Omental fat pad (tissue), 4 donors: ENCODE measurements around the gene LYSMD1. TPM values are rescaled to one million over a fixed set of nuclear protein-coding genes. Genes with fewer than 3 reads are reported as not detected.
A peak's percentile ranks its signal among the peaks of the same experiment; 100 is the strongest.

Experiments
- ATAC-seq: fragments of 150-250 bp; one replicate; pipeline ENCODE4 v1.9.1; 2016; ENCODE audit warnings: mild to moderate bottlenecking, moderate library complexity; ENCODE audit not compliant: low FRiP score
- DNase-seq: peaks from one replicate; pipeline ENCODE4 v3.0.0-alpha.2; 2019; ENCODE audit warnings: low spot score
- CTCF ChIP-seq, 3 donors: fragments of 450-650 bp; IDR thresholded peaks; one replicate each; pipeline ENCODE4 v1.5.1; 2016 to 2017; ENCODE audit warnings: antibody characterized with exemption in 3 of 3, mild to moderate bottlenecking in 3 of 3, moderate library complexity in 2 of 3
- total RNA-seq, 4 donors: library from RNA; depleted of rRNA; stranded (reverse); fragments of >200 nt; gene quantifications; one replicate each; pipeline ENCODE4 v1.1.0, GENCODE V29; 2016

LYSMD1 gene
- total RNA-seq, 4 donors from 2014 or later = 4.1 to 11.0 (median 9.8) TPM

DNA sequence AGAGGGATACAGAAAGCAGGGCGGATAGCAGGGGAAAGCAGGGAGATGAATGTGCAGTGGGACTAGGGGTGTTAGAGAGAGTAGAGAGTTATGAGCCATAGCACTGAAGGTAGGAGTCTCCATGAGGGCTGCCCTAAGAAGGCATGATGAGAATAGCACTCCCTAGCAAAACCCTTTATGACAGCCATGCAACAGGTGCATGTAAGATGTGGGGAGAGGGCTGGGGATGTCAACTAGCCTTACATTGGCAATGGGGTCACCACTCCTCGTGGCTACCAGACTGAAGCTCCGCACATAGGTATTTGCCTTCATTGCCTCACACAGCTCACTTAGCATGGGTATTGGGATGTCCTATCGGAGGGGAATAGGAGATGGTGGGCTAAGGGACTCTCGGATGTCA lies 5.5 kb upstream of the LYSMD1 start:
- no peak for ATAC-seq
- no peak for TF ChIP-seq CTCF (IDR thresholded peaks at IDR 0.05)
- no peak for DNase-seq

GRCh38 chr1:151167116-151167515 lies 1.4 kb upstream of the LYSMD1 start:
- no peak for ATAC-seq
- no peak for TF ChIP-seq CTCF (IDR thresholded peaks at IDR 0.05)
- no peak for DNase-seq

DNA sequence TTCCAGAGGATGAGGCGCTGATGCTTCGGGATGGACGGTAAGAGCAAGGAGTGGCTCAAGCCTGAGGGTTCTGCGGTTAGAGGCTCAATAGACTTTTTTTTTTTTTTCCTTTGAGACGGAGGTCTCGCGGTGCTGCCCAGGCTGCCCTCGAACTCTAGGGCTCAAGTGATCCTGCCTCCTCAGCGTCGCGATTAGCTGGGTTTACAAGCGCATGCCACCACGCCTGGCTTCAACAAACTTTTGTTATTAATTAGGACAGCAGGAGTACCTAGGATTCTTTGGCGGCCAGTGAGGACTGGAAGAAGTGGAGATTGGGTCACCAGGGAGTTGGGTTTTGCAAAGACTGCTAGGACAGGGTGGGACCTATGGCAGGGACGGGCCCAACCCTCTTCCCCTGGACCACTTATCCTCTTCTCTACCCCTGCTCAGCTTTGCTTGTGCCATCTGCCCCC lies 829 bp upstream of the LYSMD1 start:
- no peak for ATAC-seq
- TF ChIP-seq CTCF (IDR thresholded peaks at IDR 0.05) = no peak
- DNase-seq = no peak

DNA sequence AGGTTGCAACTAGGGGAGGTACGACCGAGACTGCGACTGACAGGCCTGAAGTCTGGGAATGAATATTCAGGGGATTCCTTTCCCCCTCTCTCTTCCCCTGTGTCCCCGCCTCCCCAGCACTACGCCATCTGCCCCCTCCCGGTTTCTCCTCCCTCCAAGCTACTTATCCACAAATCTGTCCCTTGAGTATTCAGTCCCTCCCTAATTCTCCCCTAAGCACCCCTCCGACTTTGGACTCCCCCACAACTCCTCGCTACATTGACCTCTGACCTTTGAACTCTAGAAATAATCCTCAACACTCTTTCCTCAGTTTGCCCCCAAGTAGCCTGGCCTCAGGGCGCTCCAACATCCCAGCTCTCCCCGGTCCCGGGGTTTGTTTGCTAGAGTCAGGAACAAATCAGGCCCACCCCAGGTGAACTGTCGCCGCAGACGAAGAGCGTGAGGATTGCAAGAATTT lies 393 bp downstream of the LYSMD1 start:
- TF ChIP-seq CTCF (IDR thresholded peaks at IDR 0.05) = no peak

GRCh38 chr1:151164732-151165280 lies 896 bp downstream of the LYSMD1 start:
- ATAC-seq (no peak), DNase-seq (no peak)
- TF ChIP-seq CTCF (IDR thresholded peaks at IDR 0.05) = no peak

More for the DNA sequence above, 393 bp downstream of the LYSMD1 start:
- ATAC-seq = peak; percentile 24
- DNase-seq = no peak

GRCh38 chr1:151159373-151159772 lies 6.3 kb downstream of the LYSMD1 start:
- ATAC-seq (no peak), DNase-seq (no peak)
- no peak for TF ChIP-seq CTCF (IDR thresholded peaks at IDR 0.05)

DNA sequence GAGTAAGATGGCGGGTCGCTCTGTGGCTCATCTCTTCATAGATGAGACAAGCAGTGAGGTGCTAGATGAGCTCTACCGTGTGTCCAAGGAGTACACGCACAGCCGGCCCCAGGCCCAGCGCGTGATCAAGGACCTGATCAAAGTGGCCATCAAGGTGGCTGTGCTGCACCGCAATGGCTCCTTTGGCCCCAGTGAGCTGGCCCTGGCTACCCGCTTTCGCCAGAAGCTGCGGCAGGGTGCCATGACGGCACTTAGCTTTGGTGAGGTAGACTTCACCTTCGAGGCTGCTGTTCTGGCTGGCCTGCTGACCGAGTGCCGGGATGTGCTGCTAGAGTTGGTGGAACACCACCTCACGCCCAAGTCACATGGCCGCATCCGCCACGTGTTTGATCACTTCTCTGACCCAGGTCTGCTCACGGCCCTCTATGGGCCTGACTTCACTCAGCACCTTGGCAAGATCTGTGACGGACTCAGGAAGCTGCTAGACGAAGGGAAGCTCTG lies 6.9 kb downstream of the LYSMD1 start:
- DNase-seq (no peak), ATAC-seq (peak; percentile 28)

More for the DNA sequence above, 6.9 kb downstream of the LYSMD1 start:
- TF ChIP-seq CTCF (IDR thresholded peaks at IDR 0.05) = no peak
